GM23248 (cell line): ENCODE results near the gene VAPA.

Experiments used
- EZH2 ChIP-seq: fragments of 200-600 bp; sonication (generic); IDR thresholded peaks from 2 replicates; pipeline ENCODE4 v1.6.1; 2018; ENCODE audit warnings: antibody characterized with exemption, mild to moderate bottlenecking; ENCODE audit not compliant: insufficient read depth, poor library complexity, severe bottlenecking
- EZH2phosphoT487 ChIP-seq: fragments of 200-600 bp; sonication (generic); IDR thresholded peaks from 2 replicates; pipeline ENCODE4 v1.6.1; 2018; ENCODE audit warnings: antibody characterized with exemption, moderate library complexity, mild to moderate bottlenecking, low read depth; ENCODE audit not compliant: insufficient read depth

DNA sequence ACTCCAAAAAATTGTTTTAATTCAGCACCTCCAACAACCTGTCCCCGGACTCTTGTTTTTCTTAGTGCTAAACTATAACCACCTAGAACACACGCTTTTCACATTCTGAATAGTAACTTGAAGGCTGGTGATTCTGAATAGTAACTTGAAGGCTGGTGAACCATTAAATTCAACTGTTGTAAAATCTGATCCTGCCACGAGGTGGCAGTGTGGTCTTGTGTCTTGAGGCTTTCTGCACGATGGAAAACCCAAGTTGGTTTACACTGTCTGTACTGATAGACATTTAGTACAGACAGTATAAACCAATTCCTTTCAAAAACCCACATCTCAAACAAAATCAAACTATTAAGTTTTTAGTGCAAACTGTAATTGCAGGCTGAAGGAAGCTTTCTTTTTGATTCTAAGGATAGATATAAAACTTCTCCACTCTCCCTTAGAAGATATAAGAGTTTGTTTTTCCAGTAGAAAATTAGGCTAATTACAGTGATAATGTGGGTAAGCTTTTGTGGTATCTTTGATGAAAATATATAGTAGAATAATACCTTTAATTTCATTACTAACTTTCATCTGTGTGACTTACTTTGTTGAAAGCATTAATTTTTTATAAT is 57.6 kb downstream of the VAPA start:
- no peak for TF ChIP-seq EZH2
- no peak for TF ChIP-seq EZH2phosphoT487
